GM12865 (cell line): ENCODE results near the gene BEAN1.

Experiments used
- DNase-seq: peaks from one replicate; pipeline ENCODE4 v3.0.0; 2010; ENCODE audit warnings: low read depth
- H3K4me3 ChIP-seq: 2 replicates; pipeline ENCODE4 v1.5.1; 2011; ENCODE audit warnings: mild to moderate bottlenecking, low read depth, low read length, control low read depth
- CTCF ChIP-seq: IDR thresholded peaks from 2 replicates; pipeline ENCODE4 v1.5.1; 2011; ENCODE audit warnings: low read length, control low read depth, low read depth, inconsistent platforms; ENCODE audit not compliant: insufficient read depth; ENCODE audit errors: missing control alignments

Gene BEAN1

GRCh38 chr16:66440970-66441369 is 13.9 kb downstream of the BEAN1 start:
- TF ChIP-seq CTCF, result no peak
- H3K4me3 ChIP-seq, result no peak overlapping the region
- no peak for DNase-seq

GRCh38 chr16:66441586-66442375 is 14.7 kb downstream of the BEAN1 start:
- TF ChIP-seq CTCF, result no peak
- DNase-seq, result no peak
- no peak overlapping the region for H3K4me3 ChIP-seq

- TF ChIP-seq CTCF, result no peak
- no peak overlapping the region for H3K4me3 ChIP-seq
- no peak for DNase-seq
Measured at GRCh38 chr16:66442502-66443268, 15.6 kb downstream of the BEAN1 start.

GRCh38 chr16:66443269-66443652 is 16.2 kb downstream of the BEAN1 start:
- no peak overlapping the region for H3K4me3 ChIP-seq
- TF ChIP-seq CTCF, result no peak
- no peak for DNase-seq

- no peak for TF ChIP-seq CTCF
- DNase-seq, result no peak
- no peak overlapping the region for H3K4me3 ChIP-seq
Measured at GRCh38 chr16:66444049-66444481, 17.0 kb downstream of the BEAN1 start.

GRCh38 chr16:66446737-66447136 is 19.6 kb downstream of the BEAN1 start:
- no peak for TF ChIP-seq CTCF
- no peak overlapping the region for H3K4me3 ChIP-seq
- DNase-seq, result no peak
